OCI-LY7 (cell line): Measurements from ENCODE around the gene PPAN. TPM values are rescaled to one million over a fixed set of nuclear protein-coding genes. Genes with fewer than 3 reads are reported as not detected.

Experiments
- BruUV-seq: library from RNA; stranded (reverse); fragments of 400-500 nt; replicated peaks from 2 replicates; lab custom pipeline; 2021; lab: Mats Ljungman, UMichigan
- CTCF ChIA-PET: fragments of 300-600 bp; sonication (Branson Sonifier 250); formaldehyde crosslinking; loops from one replicate; lab custom pipeline; 2022; ENCODE audit warnings: antibody characterized with exemption; ENCODE audit not compliant: unreplicated experiment; lab: Charles Lee
- POLR2A ChIA-PET: fragments of 300-600 bp; sonication (Branson Sonifier 250); formaldehyde crosslinking; loops from one replicate; lab custom pipeline; 2022; ENCODE audit warnings: antibody characterized with exemption; lab: Charles Lee
- DNase-seq: peaks from one replicate; pipeline ENCODE4 v3.0.0-alpha.2; 2015; ENCODE audit warnings: low spot score
- H2AFZ ChIP-seq: fragments of 200-600 bp; sonication (generic), shearing (Covaris generic); 2 replicates; pipeline ENCODE4 v1.6.1; 2014; ENCODE audit warnings: mild to moderate bottlenecking, antibody characterized with exemption, low read length, moderate library complexity
- H3K27ac ChIP-seq: fragments of 200-600 bp; sonication (generic); 2 replicates; pipeline ENCODE4 v1.5.1; 2014; ENCODE audit warnings: mixed run types, low read depth, mild to moderate bottlenecking, moderate library complexity, low read length, inconsistent platforms; ENCODE audit not compliant: poor library complexity, severe bottlenecking
- H3K36me3 ChIP-seq: fragments of 200-600 bp; sonication (generic); 2 replicates; pipeline ENCODE4 v1.6.1; 2014; ENCODE audit warnings: mild to moderate bottlenecking, antibody characterized with exemption, low read length, moderate library complexity, mixed read lengths; ENCODE audit not compliant: insufficient read depth
- H3K4me1 ChIP-seq: fragments of 200-600 bp; sonication (generic); 2 replicates; pipeline ENCODE4 v1.5.1; 2014; ENCODE audit warnings: mild to moderate bottlenecking, low read length; ENCODE audit not compliant: insufficient read depth, poor library complexity, severe bottlenecking
- H3K4me2 ChIP-seq: fragments of 200-600 bp; sonication (generic); 2 replicates; pipeline ENCODE4 v1.6.1; 2014; ENCODE audit warnings: mild to moderate bottlenecking, low read length
- H3K4me3 ChIP-seq: fragments of 200-600 bp; sonication (generic); 2 replicates; pipeline ENCODE4 v1.5.1; 2014; ENCODE audit warnings: mild to moderate bottlenecking, low read depth, low read length; ENCODE audit not compliant: poor library complexity, severe bottlenecking
- H3K79me2 ChIP-seq: fragments of 200-600 bp; sonication (generic); 2 replicates; pipeline ENCODE4 v1.6.1; 2016; ENCODE audit warnings: low read depth, mild to moderate bottlenecking, low read length, moderate library complexity, mixed read lengths; ENCODE audit not compliant: insufficient read depth
- H3K9me2 ChIP-seq: fragments of 200-600 bp; sonication (generic); 2 replicates; pipeline ENCODE4 v1.6.1; 2016; ENCODE audit warnings: mild to moderate bottlenecking, low read length, mixed read lengths; ENCODE audit not compliant: insufficient read depth
- H3K9me3 ChIP-seq: fragments of 200-600 bp; sonication (generic); 2 replicates; pipeline ENCODE4 v1.6.1; 2014; ENCODE audit warnings: mild to moderate bottlenecking, mixed run types, low read length, mixed read lengths
- H4K20me1 ChIP-seq: fragments of 200-600 bp; sonication (generic); 2 replicates; pipeline ENCODE4 v1.6.1; 2014; ENCODE audit warnings: mild to moderate bottlenecking, antibody characterized with exemption, low read length, moderate library complexity, mixed read lengths; ENCODE audit not compliant: insufficient read depth
- EZH2phosphoT487 ChIP-seq: fragments of 200-600 bp; sonication (generic); IDR thresholded peaks from 2 replicates; pipeline ENCODE4 v1.6.1; 2018; ENCODE audit warnings: low read depth, borderline replicate concordance, mild to moderate bottlenecking, mixed run types, antibody characterized with exemption, low read length, moderate library complexity, mixed read lengths
- intact Hi-C: fragments of 100-400 bp; cut with micrococcal nuclease; formaldehyde crosslinking; loops from one replicate; pipeline ENCODE4 v1.10.0; 2022; ENCODE audit not compliant: unreplicated experiment
- total RNA-seq, 2 experiments: library from RNA; depleted of rRNA in 1 of 2; stranded (reverse); fragments of >200 nt in 1 of 2; shearing (Covaris generic) in 1 of 2; gene quantifications; 2 replicates each; pipeline ENCODE4 v1.2.3, GENCODE V29; 2014 to 2022
- TF ChIP-seq, protein P1 (sequence below): fragments of 200-600 bp; sonication (generic); conservative IDR thresholded peaks from 2 replicates; pipeline ENCODE4 v1.5.1; 2014; ENCODE audit warnings: mild to moderate bottlenecking, antibody characterized with exemption, low read length, moderate library complexity, mixed read lengths

PPAN gene
- total RNA-seq, 2 experiments from 2014 or later: 77.1 to 116 TPM

DNA sequence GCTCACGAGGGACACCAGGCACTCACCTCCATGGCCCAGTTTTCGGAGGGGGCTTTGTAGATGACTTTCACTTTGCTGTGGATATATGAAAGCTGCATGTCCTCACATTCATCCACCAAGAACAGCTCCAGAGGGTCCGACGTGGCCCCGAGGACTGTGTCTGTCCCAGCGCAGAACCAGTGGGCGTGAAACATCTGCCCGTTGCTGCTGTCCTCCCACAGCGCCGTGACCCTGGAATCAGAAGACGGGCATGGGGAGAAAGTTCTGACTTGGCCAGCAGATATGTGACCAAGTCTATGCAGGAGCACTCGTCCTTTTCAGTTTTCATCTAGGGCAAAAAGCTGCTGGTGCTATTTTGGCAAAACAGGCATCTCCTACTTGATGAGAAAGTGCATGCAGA, 43.3 kb downstream of the PPAN start:
- no peaks in the 10 kb centered on the region for H3K4me1 ChIP-seq
- H2AFZ ChIP-seq: no peak overlapping the region
- H3K4me2 ChIP-seq: no peak overlapping the region
- peaks cover 99% of the 10 kb centered on the region for H3K36me3 ChIP-seq
- ChIA-PET CTCF (no interaction called here), POLR2A (no interaction called here)
- no peak overlapping the region for H3K27ac ChIP-seq
- TF ChIP-seq EZH2phosphoT487: no peak
- TF ChIP-seq, protein P1, sequence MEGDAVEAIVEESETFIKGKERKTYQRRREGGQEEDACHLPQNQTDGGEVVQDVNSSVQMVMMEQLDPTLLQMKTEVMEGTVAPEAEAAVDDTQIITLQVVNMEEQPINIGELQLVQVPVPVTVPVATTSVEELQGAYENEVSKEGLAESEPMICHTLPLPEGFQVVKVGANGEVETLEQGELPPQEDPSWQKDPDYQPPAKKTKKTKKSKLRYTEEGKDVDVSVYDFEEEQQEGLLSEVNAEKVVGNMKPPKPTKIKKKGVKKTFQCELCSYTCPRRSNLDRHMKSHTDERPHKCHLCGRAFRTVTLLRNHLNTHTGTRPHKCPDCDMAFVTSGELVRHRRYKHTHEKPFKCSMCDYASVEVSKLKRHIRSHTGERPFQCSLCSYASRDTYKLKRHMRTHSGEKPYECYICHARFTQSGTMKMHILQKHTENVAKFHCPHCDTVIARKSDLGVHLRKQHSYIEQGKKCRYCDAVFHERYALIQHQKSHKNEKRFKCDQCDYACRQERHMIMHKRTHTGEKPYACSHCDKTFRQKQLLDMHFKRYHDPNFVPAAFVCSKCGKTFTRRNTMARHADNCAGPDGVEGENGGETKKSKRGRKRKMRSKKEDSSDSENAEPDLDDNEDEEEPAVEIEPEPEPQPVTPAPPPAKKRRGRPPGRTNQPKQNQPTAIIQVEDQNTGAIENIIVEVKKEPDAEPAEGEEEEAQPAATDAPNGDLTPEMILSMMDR: no peak
- no peaks in the 10 kb centered on the region for H3K9me3 ChIP-seq
- DNase-seq: no peak
- intact Hi-C loops: no loop called here
- H4K20me1 ChIP-seq: no peaks in the 10 kb centered on the region; the same call in 1 of the 2 replicates
- H3K4me3 ChIP-seq: no peak overlapping the region
- H3K9me2 ChIP-seq: no peaks in the 10 kb centered on the region
- no peaks in the 10 kb centered on the region; the same call in 1 of the 2 replicates for H3K79me2 ChIP-seq
- no TSS peak for BruUV-seq

GRCh38 chr19:10151521-10151920, 45.4 kb downstream of the PPAN start:
- no peak overlapping the region for H3K27ac ChIP-seq
- H3K4me3 ChIP-seq: no peak overlapping the region
- H3K9me2 ChIP-seq: no peaks in the 10 kb centered on the region
- no peaks in the 10 kb centered on the region for H3K4me1 ChIP-seq
- ChIA-PET POLR2A (no interaction called here), CTCF (no interaction called here)
- no TSS peak for BruUV-seq
- no peak overlapping the region for H3K4me2 ChIP-seq
- no peak overlapping the region for H2AFZ ChIP-seq
- TF ChIP-seq EZH2phosphoT487: no peak
- TF ChIP-seq, protein P1: no peak
- H3K36me3 ChIP-seq: peaks cover 99% of the 10 kb centered on the region
- no peaks in the 10 kb centered on the region; the same call in 1 of the 2 replicates for H4K20me1 ChIP-seq
- H3K9me3 ChIP-seq: no peaks in the 10 kb centered on the region
- no peak for DNase-seq
- H3K79me2 ChIP-seq: no peaks in the 10 kb centered on the region; the same call in 1 of the 2 replicates
- intact Hi-C loops: no loop called here

DNA sequence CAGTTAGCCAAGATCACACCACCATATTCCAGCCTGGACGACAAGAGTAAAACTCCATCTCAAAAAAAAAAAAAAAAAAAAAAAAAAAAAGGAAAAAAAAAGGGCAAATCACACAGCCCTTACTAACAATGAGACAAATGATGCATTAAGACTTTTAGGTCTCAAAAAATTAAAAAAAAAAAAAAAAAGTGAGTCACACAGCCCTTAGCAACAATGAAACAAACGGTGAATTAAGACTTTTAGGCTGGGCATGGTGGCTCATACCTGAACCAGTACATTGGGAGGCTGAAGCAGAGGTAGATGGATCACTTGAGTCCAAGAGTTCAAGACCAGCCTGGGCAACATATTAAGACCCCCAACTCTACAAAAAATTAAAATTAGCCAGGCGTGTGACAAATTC, 45.9 kb downstream of the PPAN start:
- Histone ChIP-seq H3K4me2 (no peak overlapping the region), H3K9me3 (no peaks in the 10 kb centered on the region), H3K27ac (no peak overlapping the region), H3K4me3 (no peak overlapping the region), H3K36me3 (peaks cover 99% of the 10 kb centered on the region), H3K79me2 (no peaks in the 10 kb centered on the region; the same call in 1 of the 2 replicates), H4K20me1 (no peaks in the 10 kb centered on the region; the same call in 1 of the 2 replicates), H3K9me2 (no peaks in the 10 kb centered on the region), H2AFZ (no peak overlapping the region), H3K4me1 (no peaks in the 10 kb centered on the region)
- CTCF ChIA-PET: no interaction called here
- no TSS peak for BruUV-seq
- TF ChIP-seq EZH2phosphoT487: no peak
- TF ChIP-seq, protein P1: no peak
- DNase-seq: no peak
- intact Hi-C loops: no loop called here
- POLR2A ChIA-PET: no interaction called here
